Middle frontal gyrus (tissue), 1 donor: ENCODE results near the gene SEPHS2.

Experiments used
- DNase-seq: peaks from one replicate; pipeline ENCODE4 v3.0.0-alpha.2; 2015; ENCODE audit warnings: low spot score; ENCODE audit errors: extremely low spot score

Gene SEPHS2

GRCh38 chr16:30430428-30430970, 15.2 kb downstream of the SEPHS2 start:
- DNase-seq = no peak

- DNase-seq = peak; percentile 94
Observed at GRCh38 chr16:30429678-30430427, 15.8 kb downstream of the SEPHS2 start, which contains the start of gene DCTPP1. DCTPP1 (minus strand) TSS chr16:30430030; CDS start chr16:30429980, 50 bp downstream.

GRCh38 chr16:30429418-30429677, 16.3 kb downstream of the SEPHS2 start:
- DNase-seq = no peak

- no peak for DNase-seq
Observed at GRCh38 chr16:30428055-30428454, 17.6 kb downstream of the SEPHS2 start.

- no peak for DNase-seq
Observed at GRCh38 chr16:30421010-30421409, 24.7 kb downstream of the SEPHS2 start.

GRCh38 chr16:30418350-30419181, 27.1 kb downstream of the SEPHS2 start:
- no peak for DNase-seq

GRCh38 chr16:30417529-30418349, 27.9 kb downstream of the SEPHS2 start:
- DNase-seq = peak; percentile 90

- no peak for DNase-seq
Observed at GRCh38 chr16:30416624-30417528, 28.8 kb downstream of the SEPHS2 start.

- no peak for DNase-seq
Observed at GRCh38 chr16:30416047-30416603, 29.5 kb downstream of the SEPHS2 start.

GRCh38 chr16:30414159-30414558, 31.5 kb downstream of the SEPHS2 start:
- no peak for DNase-seq

- DNase-seq = no peak
Observed at GRCh38 chr16:30413112-30413806, 32.4 kb downstream of the SEPHS2 start.

- peak; percentile 82 for DNase-seq
Observed at GRCh38 chr16:30409125-30410060, 36.3 kb downstream of the SEPHS2 start.

GRCh38 chr16:30407804-30408534, 37.7 kb downstream of the SEPHS2 start:
- no peak for DNase-seq

GRCh38 chr16:30407102-30407803, 38.4 kb downstream of the SEPHS2 start, which contains the start of gene ZNF771:
ZNF771 (plus strand) TSS chr16:30407606; CDS start chr16:30408054, 448 bp downstream.
- peak; percentile 69 for DNase-seq

GRCh38 chr16:30406795-30407101, 38.9 kb downstream of the SEPHS2 start:
- no peak for DNase-seq

GRCh38 chr16:30401768-30402425, 43.8 kb downstream of the SEPHS2 start:
- DNase-seq = no peak
